GM19397 (cell line): ENCODE measurements around the gene IPO11.
"Not testable (repeated sequence)": the region's sequence is repeated elsewhere in the genome, so short reads cannot be mapped to it uniquely, and the experiment has no call there.

Experiments used
- ATAC-seq: cut with Tn5 transposase; IDR thresholded peaks from one replicate; pipeline ENCODE4 v1.9.1; 2021; ENCODE audit warnings: mild to moderate bottlenecking, moderate library complexity; ENCODE audit not compliant: unreplicated experiment

The IPO11 gene

DNA sequence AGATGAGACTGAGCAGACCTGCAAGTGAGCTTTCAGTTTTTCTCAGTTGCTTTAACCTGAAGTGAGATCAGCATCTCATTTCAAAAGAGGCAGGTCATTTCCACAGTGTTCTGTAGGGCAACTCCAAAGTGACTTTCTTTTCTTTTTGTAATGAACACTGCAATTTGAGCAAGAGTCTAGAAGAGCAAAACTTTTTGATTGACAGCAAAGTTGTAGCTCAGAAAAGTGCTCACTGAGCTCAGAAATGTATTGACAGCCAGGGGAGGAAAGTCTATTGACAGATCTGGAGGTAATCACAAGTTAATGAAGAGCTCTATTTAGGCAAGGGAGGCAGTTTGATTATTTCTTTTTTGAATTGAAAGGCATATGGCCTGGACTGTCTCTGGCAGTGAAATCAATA lies 220.7 kb downstream of the IPO11 start:
- ATAC-seq, result no peak

DNA sequence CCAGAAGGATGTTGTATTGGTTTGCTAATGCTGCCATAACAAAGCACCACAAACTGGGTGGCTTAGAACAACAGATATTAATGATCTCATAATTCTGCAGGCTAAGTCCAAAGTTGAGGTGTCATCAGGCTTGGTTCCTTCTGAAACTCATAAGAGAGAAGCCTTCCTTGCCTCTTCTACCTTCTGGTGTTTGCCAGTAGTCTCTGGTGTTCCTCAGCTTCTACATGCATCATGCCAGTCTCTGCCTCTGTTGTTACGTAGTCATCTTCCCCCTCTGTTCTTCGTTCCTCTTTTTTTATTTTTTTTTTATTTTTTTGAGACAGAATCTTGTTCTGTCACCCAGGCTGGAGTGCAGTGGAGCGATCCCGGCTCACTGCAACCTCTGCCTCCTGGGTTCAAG lies 227.9 kb downstream of the IPO11 start:
- no peak for ATAC-seq

DNA sequence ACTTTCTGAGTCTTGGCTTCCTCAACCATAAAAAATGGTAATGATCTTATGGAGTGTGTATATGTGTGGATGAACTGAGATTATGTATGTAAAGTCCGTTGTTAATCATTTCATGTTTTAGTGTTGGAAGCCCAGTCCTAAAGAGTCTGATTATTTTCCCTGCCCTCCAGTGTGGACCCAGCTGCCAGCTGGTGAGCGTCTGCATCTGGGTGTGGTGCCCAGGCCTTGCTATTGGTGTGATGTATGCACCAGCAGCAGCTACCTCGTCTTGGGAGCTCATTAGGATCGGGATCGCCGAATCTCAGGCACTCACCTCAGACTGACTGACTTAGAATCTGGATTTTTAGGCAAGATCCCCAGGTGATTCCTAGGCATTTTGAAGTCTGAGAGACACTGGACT lies 229.9 kb downstream of the IPO11 start:
- ATAC-seq, result no peak

DNA sequence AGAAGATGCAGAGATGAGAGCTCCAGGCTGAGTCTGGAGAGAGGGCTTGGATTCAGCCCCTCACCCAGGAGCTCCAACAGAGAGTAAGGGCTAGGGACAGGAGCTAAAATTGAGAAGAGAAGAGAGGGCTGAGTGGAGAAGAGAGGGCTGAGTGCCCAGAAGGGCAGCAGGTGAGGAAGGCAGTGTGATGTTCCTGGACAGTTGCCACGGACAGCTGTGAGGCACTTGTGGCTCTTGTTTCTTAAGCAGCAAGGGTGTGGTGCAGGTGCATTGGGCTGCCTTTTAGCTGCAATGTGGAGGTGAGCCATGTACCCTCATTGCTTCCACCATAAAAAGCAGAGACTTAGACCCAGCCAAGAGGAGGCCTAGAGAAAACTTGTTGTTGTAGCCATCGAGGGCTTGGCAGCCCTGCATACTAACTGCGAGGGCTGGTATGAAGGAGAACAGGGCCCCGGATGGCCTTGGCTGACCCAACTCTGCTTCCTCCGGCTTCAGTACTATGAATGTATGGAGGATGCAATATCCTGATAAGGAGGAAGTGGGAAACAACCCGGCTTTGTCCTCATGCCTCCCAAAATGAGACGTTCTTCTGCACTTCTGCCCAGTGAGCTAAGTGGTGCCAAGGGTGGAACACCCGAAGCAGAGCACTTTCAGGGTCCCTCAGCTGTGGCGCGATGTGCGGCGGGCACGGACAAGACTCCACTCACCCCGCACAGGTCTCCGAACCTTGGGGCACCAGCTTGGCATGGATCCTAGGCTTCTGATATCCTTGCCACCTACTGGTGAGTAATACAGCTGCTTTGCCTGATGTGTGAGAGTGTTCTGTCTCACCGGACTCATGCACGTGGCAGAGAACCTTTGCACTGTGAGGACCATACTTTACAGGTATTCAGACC lies 231.2 kb downstream of the IPO11 start:
- ATAC-seq, result no peak

DNA sequence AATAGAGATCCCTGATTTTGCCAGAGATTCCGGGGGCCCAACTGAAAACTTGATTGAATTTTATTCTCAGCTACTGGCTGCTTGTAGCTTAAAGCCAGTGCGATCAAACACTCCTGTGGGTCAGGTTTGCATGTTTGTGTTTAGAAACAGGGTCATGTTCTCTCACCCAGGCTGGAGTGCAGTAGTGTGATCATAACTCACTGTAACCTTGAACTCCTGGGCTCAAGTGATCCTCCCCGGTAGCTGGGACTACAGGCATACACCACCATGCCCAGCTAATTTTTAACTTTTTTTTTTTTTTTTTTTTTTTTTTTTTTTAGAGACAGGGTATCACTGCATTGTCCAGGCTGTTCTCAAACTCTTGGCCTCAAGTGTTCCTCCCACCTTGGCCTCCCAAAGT lies 232.7 kb downstream of the IPO11 start:
- ATAC-seq, result no peak

DNA sequence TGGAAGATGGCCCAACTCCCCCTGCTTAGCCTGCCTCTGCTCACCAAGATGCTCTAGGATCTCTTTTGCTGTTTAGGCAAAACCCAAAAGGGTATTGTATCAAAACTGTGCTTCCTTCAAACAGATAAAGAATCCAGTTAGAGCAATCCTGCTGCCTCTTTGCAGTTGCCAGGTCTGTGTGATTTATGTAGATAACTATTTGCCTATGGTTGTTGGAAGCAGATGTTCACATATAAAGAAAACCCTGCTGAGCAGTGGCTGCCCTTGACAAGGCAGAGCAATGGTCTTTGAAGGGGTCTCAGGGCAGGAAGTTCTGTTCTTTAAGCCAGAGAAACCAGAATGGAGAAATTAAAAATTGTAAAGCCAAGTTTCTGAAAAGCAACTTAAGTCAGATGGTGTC lies 234.7 kb downstream of the IPO11 start:
- no peak for ATAC-seq

DNA sequence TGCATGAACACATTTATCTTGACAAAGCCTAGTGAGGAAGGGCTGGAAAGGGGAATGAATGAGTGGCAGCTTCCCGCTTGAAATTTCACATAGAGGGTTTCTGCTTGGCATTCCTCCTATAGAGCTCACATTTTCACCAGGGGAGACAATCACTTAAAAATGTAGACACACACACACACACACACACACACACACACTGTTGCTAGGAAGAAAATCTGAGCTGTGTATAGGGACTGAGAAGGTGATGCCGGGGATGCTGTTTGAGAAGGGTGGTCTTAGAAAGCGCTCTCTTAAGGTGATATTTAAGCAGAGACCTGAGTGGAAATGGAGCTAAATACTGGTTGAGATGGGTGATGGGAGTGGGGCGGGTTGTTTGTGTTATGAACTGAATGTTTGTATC lies 236.5 kb downstream of the IPO11 start:
- ATAC-seq, result no peak

DNA sequence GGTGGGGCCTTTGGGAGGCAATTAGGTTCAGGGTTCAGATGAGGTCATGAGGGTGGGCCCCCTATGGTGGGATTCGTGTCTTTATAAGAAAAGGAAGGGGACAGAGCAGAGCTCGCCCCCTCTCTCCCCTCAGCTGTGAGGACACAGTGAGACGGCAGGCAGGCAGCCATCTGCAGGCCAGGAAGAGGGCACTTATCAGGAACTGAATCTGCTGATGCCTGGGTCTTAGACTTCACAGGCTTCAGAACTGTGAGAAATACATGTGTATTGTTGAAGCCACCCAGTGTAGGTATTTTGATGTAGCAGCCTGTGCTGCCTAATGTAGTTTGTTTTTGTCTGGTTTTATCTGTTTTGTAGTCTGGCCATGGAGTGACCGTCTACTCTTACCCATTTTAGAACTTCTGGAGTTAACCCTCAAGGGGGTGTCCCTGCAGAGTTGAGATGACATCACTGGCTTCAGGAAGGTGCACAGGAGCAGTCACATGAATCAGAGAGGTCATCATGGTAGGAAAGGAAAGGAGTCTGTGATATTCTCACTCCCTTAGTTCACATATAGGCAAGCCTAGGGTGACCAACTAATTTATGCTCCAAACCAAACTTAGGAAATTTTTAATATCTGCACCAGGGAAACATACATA lies 237.0 kb downstream of the IPO11 start:
- no peak for ATAC-seq

DNA sequence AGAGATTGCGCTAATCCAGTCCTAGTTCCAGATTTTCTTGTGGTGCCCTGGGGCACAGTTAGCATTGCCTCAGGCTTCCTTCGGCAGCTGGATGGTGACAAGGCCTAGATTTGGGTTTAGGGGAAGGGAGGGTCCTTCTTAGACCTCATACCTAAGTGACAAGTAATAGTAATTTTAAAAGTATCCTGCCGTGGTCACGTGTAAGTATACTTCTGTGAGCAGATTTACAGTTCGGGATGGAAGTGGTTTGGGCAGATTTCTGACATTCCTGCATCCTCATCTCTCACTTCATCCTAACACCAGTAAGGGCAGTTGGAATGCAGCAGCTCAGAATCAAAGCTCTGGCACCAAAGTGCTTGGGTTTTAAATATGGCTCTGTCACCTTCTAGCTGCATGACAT lies 237.6 kb downstream of the IPO11 start:
- no peak for ATAC-seq

DNA sequence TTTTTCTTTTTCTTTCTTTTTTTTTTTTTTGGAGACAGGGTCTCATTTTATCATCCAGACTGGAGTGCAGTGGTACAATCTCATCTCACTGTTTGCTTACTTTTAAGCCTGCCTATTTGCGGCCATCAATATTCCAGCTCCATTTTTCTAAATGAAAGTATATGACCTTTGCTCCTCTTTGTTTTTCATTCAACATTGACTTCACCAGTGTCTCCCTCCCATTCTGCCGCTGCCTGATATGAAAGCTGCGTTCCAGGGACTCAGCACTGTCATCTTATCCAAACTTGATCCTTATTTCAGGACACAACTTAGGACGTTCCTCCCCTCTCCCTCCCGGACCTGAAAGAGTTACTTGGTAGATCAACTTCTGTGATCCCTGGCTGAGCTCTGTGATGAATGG lies 239.7 kb downstream of the IPO11 start:
- no peak for ATAC-seq

DNA sequence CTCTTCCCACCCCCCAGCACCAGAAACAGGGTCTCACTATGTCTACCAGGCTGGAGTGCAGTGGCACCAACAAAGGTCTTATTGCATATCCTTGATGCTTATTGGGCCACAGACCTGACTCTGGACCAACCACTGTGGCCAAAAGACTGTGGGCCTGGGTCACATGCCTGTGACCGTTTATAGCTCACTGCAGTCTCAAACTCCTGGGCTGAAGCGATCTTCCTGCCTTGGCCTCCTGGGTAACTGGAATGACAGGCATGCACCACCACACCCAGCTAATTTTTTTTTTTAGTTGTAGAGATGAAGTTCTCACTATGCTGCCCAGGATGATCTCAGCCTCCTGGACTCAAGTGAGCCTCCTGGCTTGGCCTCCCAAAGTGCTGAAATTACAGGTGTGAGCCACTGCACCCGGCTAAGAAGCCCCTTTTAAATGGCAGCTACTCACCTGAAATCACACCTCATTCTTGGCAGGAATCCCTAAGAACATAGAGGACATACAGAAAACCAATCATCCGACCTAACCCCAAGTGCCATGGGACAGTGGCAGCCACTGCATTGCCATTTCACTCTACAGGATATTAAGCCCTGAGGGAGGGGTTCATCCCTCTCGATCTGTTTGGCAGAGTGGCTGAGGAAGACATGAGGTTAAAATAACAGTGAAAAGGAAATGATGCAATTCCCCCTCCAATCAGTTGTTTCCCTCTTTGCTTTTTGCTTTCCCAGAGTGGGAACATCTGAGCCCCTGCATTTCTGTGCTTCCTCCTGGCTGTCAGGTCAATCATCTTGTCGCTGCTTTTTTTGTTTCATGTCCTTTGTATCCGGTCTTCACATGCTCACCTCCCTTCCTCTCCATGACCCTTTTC lies 240.7 kb downstream of the IPO11 start:
- ATAC-seq, result no peak

DNA sequence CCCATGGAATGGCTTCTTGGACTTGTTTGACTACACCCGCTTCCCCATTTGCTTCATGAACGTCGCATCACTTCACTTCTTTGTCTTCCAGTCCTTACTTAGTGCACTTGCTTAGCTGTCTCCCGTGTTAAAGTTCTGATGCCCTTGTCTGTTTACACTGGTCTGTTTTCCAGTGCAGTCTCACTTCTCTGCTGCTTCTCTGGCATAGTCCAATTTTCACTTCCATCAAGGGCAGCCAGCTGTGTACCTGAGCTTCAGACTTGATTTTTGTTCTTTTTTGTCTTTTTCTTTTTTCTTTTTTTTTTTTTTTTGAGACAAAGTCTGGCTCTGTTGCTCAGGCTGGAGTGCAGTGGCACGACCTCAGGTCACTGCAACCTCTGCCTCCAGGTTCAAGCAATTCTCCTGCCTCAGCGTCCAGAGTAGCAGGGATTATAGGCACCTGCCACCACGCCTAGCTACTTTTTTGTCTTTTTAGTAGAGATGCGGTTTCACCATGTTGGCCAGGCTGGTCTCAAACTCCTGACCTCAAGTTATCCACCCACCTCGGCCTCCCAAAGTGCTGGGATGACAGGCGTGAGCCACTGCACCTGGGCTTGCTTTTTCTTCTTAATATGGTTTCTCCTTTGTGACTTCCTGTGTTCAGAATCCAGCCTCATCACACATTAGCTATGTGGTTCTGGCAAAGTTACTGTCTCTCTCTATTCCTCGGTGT lies 241.5 kb downstream of the IPO11 start:
- no peak for ATAC-seq

DNA sequence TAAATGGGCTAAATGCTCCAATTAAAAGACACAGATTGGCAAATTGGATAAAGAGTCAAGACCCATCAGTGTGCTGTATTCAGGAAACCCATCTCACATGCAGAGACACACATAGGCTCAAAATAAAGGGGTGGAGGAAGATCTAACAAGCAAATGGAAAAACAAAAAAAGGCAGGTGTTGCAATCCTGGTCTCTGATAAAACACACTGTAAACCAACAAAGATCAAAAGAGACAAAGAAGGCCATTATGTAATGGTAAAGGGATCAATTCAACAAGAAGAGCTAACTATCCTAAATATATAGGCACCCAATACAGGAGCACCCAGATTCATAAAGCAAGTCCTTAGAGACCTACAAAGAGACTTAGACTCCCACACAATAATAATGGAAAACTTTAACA lies 245.2 kb downstream of the IPO11 start:
- ATAC-seq, result not testable (repeated sequence)

DNA sequence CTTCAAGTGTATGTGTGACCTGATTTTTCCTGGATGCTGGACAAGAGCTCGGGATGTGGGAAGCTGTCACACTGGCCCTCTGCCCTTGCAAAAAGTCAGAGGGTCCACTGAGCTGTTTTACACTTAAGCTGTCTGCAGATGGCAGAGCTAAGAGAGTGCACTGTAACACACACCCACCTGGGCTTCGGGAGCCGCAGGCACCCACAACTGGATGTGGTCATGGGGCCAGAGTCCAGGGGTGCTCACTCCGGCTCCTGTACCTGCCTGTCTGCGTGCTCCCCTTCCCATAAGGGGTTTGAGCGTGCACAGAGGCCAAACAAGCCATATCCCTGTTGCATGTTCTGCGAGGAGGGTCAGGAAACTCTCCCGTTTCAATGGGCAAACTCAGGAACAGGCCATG lies 248.6 kb downstream of the IPO11 start:
- no peak for ATAC-seq

DNA sequence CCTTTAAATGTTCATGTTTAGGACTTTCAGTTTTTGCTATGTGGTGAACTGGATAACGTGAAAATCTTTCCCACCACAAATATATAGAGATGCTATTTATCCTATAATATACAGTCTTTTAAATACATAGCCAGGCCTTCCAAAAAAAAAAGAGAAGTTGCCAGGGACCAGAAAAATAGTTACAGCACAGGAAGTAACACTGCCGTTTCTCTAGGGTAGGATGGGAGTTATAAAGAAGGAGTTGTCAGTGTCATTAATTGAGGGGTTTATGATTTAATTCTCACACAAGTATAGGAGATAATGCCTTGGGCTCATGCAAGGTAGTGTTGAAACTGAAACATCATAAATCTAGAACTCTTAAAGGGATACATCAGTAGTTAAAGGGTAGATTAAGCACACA lies 250.0 kb downstream of the IPO11 start:
- ATAC-seq, result no peak

DNA sequence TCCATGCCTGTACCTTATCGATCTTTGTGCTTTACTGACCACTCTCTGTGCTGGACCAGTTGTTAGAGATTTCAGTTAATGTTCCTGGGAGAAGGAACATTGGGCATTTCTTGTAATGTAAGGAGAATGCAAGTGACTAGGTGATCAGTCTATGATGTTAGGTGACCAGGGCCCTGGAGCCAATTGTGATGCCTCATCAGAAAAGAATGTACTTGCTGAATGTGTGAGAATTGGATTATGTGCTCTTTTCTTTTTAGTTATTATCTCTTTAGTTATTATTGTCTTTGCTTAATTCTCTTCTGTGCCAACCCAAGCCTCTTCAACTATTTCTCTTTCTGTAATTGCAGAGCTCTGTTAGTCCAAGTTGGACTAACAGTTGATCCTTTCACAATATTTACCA lies 258.9 kb downstream of the IPO11 start:
- no peak for ATAC-seq

DNA sequence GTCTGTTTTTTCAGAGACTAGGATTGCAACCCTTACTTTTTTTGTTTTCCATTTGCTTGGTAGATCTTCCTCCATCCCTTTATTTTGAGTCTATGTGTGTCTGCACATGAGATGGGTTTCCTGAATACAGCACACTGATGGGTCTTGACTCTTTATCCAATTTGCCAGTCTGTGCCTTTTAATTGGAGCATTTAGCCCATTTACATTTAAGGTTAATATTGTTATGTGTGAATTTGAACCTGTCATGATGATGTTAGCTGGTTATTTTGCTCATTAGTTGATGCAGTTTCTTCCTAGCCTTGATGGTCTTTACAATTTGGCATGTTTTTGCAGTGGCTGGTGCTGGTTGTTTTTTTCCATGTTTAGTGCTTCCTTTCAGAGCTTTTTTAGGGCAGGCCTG lies 264.0 kb downstream of the IPO11 start:
- ATAC-seq, result not testable (repeated sequence)
